ENCODE results near the gene EPB42. TPM values are rescaled to one million over a fixed set of nuclear protein-coding genes. Genes with fewer than 3 reads are reported as not detected.

The EPB42 gene
- total and polyA plus RNA-seq, 2 of the 4 experiments (the other 2 are of a cell fraction): not detected

- no peak overlapping the region for H3K4me3 ChIP-seq (ENCODE audit: insufficient read depth, low read depth, low read length)
- no peak overlapping the region for H3K14ac ChIP-seq (replicated peaks; ENCODE audit: low read depth, low read length)
- H3K79me1 ChIP-seq (ENCODE audit: low read depth in 1 of 2, low read length in 2 of 2): no peaks in the 10 kb centered on the region
- no peaks in the 10 kb centered on the region for H3K9me3 ChIP-seq (ENCODE audit: control insufficient read depth, insufficient read depth, low read length)
- no peaks in the 10 kb centered on the region for H4K20me1 ChIP-seq (ENCODE audit: insufficient read depth, low read length)
- no peak overlapping the region for H3K27ac ChIP-seq (ENCODE audit: insufficient read depth, low read length)
- in situ Hi-C loops (cut with MboI; ENCODE audit: low sequenced_read_pairs): no loop called here
- no peak overlapping the region for H4K8ac ChIP-seq (ENCODE audit: low read depth in 2 of 2, low read length in 2 of 2)
- no peak overlapping the region for H2AFZ ChIP-seq (replicated peaks; ENCODE audit: low read length, poor library complexity)
- no peak overlapping the region for H3K18ac ChIP-seq (ENCODE audit: low read depth, low read length)
- BruUV-seq (replicated peaks): no TSS peak
- no peak overlapping the region for H2AK9ac ChIP-seq (replicated peaks; ENCODE audit: low read depth, low read length, poor library complexity)
- ChIA-PET POLR2A (ENCODE audit: unreplicated experiment) (no interaction called here), CTCF (interaction anchor here (1.0 kb wide), 1 partner anchor 11 kb away, joined by 3 read pairs; no protein-coding TSS in a partner anchor)
- no peaks in the 10 kb centered on the region for H3K9me1 ChIP-seq (ENCODE audit: insufficient read depth, low read length)
- H2AK5ac ChIP-seq (ENCODE audit: low read depth, low read length): no peak overlapping the region
- dilution Hi-C loops (cut with HindIII; ENCODE audit: low sequenced_read_pairs, unreplicated experiment): no loop called here
- H2BK20ac ChIP-seq (ENCODE audit: low read depth, low read length): no peak overlapping the region
- intact Hi-C loops (cut with micrococcal nuclease): no loop called here
- H2BK120ac ChIP-seq (ENCODE audit: low read depth, low read length): no peak overlapping the region
- H4K91ac ChIP-seq (ENCODE audit: insufficient read depth, low read depth, low read length): no peak overlapping the region
- 40% methylated on average over 1 of the region's 5 CpGs; no CpG with 5 or more reads in 1 of the 2 experiments for WGBS, 2 experiments (ENCODE audit: extremely low coverage in 2 of 2, insufficient read length in 1 of 2)
- no peak overlapping the region for H2BK5ac ChIP-seq (ENCODE audit: low read depth, low read length, poor library complexity, severe bottlenecking)
- no peak overlapping the region for H3K56ac ChIP-seq (ENCODE audit: extremely low read depth, insufficient read depth, low read length)
- TF ChIP-seq RAD21 (IDR thresholded peaks at IDR 0.05; ENCODE audit: low read length) (no peak), RFX5 (IDR thresholded peaks at IDR 0.05; ENCODE audit: low read depth, low read length) (no peak), CEBPB (IDR thresholded peaks at IDR 0.05; ENCODE audit: low read depth, low read length) (no peak), USF2 (IDR thresholded peaks at IDR 0.05; ENCODE audit: low read depth, low read length) (no peak), MAZ (IDR thresholded peaks at IDR 0.05; ENCODE audit: borderline replicate concordance, low read depth, low read length) (no peak), NFE2L2 (IDR thresholded peaks at IDR 0.05; ENCODE audit: low read depth, low read length) (no peak), POLR2A (IDR thresholded peaks at IDR 0.05; ENCODE audit: low read depth, low read length) (no peak), RCOR1 (IDR thresholded peaks at IDR 0.05; ENCODE audit: insufficient replicate concordance, low read length) (no peak), SMC3 (IDR thresholded peaks at IDR 0.05; ENCODE audit: low read depth, low read length) (no peak), MAFK (IDR thresholded peaks at IDR 0.05; ENCODE audit: low read depth, low read length) (no peak), CHD1 (IDR thresholded peaks at IDR 0.05; ENCODE audit: low read depth, low read length) (no peak), FOS (IDR thresholded peaks at IDR 0.05; ENCODE audit: low read depth, low read length) (no peak), MXI1 (IDR thresholded peaks at IDR 0.05; ENCODE audit: borderline replicate concordance, low read depth, low read length) (no peak), BHLHE40 (IDR thresholded peaks at IDR 0.05; ENCODE audit: low read depth, low read length) (no peak), CTCF (conservative IDR thresholded peaks at IDR 0.05; ENCODE audit: low read depth, low read length) (no peak)
- ATAC-seq (ENCODE audit: low read depth): no peak
- no peak overlapping the region for H3K4ac ChIP-seq (ENCODE audit: low read depth, low read length)
- H2BK15ac ChIP-seq (ENCODE audit: low read depth, low read length): no peak overlapping the region
- H3K9ac ChIP-seq (ENCODE audit: low read depth, low read length): no peak overlapping the region
- no peaks in the 10 kb centered on the region for H3K4me1 ChIP-seq (ENCODE audit: control insufficient read depth, insufficient read depth, low read length)
- no peak overlapping the region for H3K23ac ChIP-seq (ENCODE audit: low read depth, low read length)
- no peak overlapping the region for H3K4me2 ChIP-seq (ENCODE audit: low read depth, low read length)
- peaks cover 39% of the 10 kb centered on the region for H3K27me3 ChIP-seq (ENCODE audit: control insufficient read depth, insufficient read depth, low read length)
- no peaks in the 10 kb centered on the region for H3K36me3 ChIP-seq (ENCODE audit: control insufficient read depth, insufficient read depth, low read length)
- DNase-seq: no peak
- no peak overlapping the region for H4K5ac ChIP-seq (ENCODE audit: low read depth, low read length)
These were observed 9.2 kb upstream of the EPB42 start for GRCh38 chr15:43229977-43230376.

All from IMR-90 (cell line).